Activated naive CD4-positive, alpha-beta T cell treated with anti-CD3 and anti-CD28 coated beads, Interleukin-2, amount 50 U/mL, for 16 hours (primary cell): ENCODE data around the gene F10.

Experiments used
- DNase-seq: peaks from one replicate; pipeline ENCODE4 v3.0.0-alpha.2; 2020

The F10 gene

GRCh38 chr13:113117911-113118260 is 4.7 kb upstream of the F10 start:
- no peak for DNase-seq

DNA sequence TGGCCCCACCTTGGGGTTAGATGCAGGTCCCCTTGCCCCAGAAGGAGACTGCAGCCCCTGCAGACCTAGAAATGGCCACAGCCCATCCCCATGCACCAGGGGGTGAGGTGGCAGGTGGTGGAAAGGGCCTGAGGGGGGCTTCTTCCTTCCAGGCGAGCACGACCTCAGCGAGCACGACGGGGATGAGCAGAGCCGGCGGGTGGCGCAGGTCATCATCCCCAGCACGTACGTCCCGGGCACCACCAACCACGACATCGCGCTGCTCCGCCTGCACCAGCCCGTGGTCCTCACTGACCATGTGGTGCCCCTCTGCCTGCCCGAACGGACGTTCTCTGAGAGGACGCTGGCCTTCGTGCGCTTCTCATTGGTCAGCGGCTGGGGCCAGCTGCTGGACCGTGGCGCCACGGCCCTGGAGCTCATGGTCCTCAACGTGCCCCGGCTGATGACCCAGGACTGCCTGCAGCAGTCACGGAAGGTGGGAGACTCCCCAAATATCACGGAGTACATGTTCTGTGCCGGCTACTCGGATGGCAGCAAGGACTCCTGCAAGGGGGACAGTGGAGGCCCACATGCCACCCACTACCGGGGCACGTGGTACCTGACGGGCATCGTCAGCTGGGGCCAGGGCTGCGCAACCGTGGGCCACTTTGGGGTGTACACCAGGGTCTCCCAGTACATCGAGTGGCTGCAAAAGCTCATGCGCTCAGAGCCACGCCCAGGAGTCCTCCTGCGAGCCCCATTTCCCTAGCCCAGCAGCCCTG is 4.2 kb upstream of the F10 start:
- DNase-seq = no peak

GRCh38 chr13:113119166-113119821 is 3.3 kb upstream of the F10 start:
- no peak for DNase-seq

DNA sequence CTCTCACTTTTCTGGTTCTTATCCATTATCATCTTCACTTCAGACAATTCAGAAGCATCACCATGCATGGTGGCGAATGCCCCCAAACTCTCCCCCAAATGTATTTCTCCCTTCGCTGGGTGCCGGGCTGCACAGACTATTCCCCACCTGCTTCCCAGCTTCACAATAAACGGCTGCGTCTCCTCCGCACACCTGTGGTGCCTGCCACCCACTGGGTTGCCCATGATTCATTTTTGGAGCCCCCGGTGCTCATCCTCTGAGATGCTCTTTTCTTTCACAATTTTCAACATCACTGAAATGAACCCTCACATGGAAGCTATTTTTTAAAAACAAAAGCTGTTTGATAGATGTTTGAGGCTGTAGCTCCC is 2.8 kb upstream of the F10 start:
- DNase-seq = no peak

- DNase-seq = no peak
Observed at GRCh38 chr13:113120300-113121182, 2.1 kb upstream of the F10 start.

GRCh38 chr13:113121183-113121927 is 1.2 kb upstream of the F10 start:
- no peak for DNase-seq

GRCh38 chr13:113121928-113122471 is 599 bp upstream of the F10 start:
- no peak for DNase-seq

DNA sequence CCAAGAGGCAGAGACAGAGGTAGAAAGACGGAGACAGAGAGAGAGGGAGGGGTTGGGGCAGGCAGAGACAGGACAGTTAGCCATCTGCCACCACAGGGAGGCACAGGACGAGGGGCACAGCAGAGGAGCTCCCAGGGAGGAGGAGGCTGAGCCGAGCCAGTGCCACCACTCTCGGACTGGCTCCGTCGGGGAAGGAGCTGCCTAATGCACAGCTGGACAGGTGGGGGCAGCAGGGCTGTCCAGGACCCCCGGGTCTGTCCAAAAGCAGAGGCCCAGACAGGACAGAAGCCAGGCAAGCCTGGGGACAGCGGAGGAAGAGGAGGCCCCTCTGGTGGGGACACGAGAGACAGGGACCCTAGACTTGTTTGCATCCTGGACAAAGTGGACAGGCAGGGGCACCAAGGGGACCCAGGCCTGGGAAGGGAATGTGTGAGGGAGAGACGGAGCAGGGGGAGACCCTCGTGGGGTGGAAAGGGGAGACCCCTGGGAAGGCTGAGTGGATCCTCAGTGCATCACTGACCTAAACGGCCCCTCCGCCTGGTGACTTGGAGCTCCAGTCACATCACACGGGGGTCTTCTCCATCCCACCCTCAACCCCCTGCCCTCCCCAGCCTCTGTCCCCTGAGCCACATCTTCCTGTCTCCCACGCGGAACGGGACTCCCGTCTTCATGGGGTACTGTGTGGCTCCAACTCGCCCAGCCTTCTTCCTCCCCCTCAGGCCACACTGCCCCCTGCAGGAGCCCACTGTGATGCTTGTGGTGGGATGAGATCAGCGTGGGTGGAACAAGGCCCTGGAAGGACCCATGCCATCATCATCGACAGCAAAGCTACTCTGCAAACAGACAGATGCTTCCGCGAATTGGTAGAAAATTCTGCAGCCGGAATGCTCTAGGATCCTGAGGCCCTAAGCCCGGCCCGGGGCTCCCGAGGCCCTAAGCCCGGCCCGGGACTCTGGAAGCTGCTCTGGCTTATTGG is 915 bp downstream of the F10 start:
- DNase-seq = no peak

DNA sequence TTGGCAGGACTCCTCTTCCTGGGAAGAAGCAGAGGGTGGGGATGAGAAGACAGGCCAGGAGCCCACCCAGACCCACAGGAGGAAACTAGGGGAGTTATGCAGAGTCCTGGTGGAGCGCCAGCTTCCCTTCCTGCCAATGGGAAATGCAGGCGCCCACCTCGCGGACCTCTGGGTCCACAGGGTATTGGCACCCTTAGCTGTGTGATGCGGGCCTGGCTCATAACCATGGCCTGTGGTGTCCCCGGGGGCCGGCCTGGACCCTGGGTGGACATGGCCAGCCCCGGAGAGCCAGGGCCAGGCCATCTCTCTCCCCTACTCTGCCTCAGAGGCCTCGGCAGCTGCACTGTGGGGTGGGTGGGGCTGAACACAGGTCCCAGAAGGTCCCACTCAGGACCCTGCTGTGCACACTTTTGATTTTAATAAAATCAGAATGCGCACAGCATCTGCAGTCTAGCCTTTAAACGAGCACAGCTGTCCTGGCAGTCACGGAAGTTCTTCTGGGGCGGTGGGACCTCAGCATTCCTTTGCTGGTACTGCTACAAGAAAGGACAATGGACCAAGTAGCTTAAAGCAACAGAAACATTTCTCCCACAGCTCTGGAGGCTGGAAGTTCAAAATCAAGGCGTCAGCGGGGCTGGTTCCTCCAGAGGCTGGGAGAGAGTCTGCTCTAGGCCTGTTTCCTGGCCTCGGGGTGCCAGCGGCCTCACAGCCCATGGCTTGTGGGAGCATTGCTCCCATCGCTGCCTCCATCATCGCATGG is 1.8 kb downstream of the F10 start:
- no peak for DNase-seq

DNA sequence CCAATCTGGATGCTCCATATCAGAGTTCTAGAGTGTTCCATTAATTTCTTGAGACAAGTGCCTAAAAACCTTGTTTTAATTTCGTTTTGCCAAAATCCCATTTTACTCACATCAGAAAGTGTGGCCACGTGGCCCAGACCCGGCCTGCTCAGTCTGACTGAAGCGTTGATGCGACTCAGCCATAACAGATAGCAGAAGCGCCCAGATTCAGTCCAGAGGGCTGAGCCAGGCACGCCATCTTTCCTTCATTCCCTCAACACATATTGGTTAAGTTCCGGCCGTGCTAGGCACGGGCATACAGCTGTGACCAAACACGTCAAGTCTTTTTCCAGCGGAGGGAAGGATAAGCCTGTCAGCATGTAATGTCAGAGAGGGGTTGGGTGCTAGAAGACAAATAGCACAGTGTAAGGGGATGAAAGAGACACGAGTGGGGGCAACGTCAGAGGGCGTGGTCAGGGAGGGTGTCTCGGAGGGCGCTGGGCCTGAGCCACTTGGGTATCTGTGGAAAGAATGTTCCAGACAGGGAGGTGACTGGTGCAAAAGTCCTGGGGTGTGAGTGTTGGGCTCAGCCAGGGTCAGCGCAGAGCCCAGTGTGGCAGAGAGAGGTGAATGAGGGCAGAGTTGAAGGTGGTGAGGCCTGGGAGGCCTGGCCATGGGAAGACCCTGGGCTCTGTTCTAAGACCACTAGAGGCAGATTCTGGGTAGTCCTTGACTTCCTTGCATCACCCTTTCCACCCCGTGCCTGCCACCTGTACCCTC is 3.1 kb downstream of the F10 start:
- no peak for DNase-seq

DNA sequence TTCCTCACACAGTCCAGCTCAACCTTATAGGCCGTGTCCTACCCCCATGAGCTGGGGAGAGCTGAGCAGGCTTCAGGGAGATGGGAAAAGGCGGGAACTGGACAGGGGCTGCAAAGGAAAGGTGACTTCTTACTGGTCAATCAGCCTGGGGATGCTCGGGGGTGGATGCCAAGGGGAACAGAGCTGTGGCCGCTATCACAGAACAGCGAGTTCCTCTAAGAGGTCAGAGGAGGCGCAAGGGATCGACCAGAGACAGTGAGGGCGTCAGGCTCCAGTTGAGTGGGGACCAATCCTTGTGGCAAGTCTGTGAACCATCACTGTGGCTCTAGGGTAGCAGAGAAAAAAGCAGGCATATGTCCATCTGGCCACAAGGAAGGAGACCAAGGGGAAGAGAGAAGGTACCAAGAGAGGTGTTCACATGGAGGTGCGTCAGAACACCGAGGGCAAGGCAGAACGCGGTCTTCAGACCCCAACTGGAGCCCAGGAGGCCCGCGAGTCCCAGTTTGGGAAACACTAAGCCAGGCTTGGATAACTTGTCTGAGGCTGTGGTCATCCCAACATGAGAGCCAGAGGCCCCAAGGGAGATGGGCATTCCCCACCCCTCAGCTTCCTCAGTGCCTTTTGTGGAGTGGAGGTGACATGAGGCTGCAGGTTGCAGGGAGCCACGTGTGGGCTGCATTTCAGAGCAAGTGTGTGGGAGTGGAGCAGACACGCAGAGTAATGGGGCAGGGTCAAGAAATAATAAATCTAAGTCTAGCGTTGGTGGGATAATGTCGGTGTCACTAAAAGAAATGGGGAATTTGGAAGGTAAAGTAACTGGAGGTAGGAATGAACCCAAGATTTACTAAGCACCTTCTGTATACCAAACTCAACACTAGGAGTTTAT is 3.9 kb downstream of the F10 start:
- no peak for DNase-seq

GRCh38 chr13:113129480-113129879 is 6.9 kb downstream of the F10 start:
- DNase-seq = no peak

GRCh38 chr13:113129921-113130750 is 7.5 kb downstream of the F10 start:
- peak; percentile 58 for DNase-seq

DNA sequence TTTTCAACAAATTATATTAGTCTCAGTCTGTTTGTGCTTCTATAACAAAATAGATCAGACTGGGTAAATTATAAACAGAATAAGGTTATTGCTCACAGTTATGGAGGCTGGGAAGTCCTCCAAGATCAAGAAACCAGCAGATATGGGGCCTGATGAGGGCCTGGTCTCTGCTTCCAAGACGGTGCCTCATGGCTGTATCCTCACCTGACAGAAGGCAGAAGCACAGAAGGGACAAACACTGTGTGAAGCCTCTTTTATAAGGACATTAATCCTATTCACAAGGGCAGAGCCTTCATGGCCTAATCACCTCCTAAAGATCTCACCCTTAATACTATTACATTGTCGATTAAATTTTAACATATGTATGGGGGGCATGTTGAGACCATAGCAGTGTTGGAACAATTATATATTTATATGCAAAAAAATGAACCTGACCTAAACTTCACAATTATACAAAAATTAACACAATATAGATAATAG is 12.7 kb downstream of the F10 start:
- no peak for DNase-seq

- no peak for DNase-seq
Observed at GRCh38 chr13:113137691-113138298, 15.2 kb downstream of the F10 start.

- DNase-seq = no peak
Observed at GRCh38 chr13:113138792-113139551, 16.4 kb downstream of the F10 start.

DNA sequence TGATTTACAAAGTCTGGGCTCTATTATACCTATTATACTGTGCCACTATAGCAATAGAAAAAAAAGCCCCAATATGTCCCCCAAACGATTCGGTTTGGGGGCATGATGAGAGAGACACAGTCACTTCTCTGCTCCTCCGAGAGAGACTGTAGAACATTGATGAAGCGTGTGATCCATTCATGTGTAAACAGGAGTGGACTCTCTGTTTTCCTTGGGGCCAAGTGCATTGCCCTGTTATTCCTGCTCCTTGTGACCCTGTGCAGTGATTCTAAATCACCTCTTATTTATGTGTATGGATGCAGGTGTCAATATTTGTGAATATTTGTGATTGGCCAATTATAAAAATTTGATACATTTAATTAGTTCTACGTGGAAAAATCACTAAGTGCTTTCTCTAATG is 17.0 kb downstream of the F10 start:
- no peak for DNase-seq
